GM19438 (cell line): ENCODE results near the gene RNF167.

Experiments
- ATAC-seq: cut with Tn5 transposase; IDR thresholded peaks from one replicate; pipeline ENCODE4 v1.9.1; 2021; ENCODE audit warnings: low read depth; ENCODE audit not compliant: unreplicated experiment

RNF167 gene

GRCh38 chr17:4972752-4973151 is 32.7 kb downstream of the RNF167 start:
- no peak for ATAC-seq

- ATAC-seq = no peak
Measured at GRCh38 chr17:4973256-4974114, 33.4 kb downstream of the RNF167 start.

DNA sequence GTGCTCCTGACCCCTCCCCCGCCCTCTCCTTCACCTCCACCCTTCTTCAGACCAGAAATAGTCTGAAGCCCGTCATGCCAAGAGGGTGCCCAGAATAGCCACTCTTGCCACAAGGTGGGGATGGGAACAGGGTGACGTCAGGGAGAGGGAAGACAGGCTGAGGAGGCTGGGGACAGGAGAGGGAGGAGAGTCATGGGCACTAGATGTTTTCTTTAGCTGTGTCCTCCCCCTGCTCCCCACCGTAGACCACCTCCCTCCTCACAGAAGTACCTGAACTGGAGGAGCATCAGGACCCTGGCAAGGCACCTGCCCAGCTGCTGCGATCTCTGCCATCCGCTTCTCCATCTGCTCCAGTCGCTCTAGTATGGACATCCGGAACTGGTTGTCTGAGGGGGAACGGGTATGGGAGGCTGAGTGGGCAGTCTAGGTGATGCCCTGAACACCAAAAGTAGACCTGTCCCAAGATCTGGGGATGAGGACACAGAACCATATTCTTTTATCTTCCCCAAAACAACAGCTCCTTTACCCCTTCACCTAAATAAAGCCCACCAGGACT is 34.1 kb downstream of the RNF167 start:
- ATAC-seq = no peak

GRCh38 chr17:4978726-4979125 is 38.7 kb downstream of the RNF167 start:
- no peak for ATAC-seq

- ATAC-seq = no peak
Measured at GRCh38 chr17:4980644-4981216, 40.7 kb downstream of the RNF167 start.

- no peak for ATAC-seq
Measured at GRCh38 chr17:4982305-4982704, 42.2 kb downstream of the RNF167 start.

DNA sequence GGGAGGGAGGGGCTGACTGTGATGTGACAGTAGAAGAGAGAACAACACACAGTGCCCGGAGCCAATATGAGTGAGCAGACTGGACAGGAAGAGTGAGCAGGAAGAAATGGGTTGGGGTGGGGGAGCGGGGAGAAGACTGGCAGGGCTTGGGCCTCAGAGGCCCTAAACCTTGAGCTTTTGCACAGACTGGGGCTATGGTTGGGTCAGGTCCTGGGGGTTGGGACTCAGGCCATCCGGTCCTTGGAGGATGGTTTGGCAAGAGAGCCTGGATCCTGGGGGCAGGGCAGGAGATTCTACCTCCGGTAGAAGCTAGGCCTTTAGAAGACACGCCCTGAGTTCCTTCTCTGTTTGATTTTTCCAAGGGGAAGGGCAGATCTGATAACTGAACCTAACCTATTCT is 46.3 kb downstream of the RNF167 start:
- ATAC-seq = no peak

DNA sequence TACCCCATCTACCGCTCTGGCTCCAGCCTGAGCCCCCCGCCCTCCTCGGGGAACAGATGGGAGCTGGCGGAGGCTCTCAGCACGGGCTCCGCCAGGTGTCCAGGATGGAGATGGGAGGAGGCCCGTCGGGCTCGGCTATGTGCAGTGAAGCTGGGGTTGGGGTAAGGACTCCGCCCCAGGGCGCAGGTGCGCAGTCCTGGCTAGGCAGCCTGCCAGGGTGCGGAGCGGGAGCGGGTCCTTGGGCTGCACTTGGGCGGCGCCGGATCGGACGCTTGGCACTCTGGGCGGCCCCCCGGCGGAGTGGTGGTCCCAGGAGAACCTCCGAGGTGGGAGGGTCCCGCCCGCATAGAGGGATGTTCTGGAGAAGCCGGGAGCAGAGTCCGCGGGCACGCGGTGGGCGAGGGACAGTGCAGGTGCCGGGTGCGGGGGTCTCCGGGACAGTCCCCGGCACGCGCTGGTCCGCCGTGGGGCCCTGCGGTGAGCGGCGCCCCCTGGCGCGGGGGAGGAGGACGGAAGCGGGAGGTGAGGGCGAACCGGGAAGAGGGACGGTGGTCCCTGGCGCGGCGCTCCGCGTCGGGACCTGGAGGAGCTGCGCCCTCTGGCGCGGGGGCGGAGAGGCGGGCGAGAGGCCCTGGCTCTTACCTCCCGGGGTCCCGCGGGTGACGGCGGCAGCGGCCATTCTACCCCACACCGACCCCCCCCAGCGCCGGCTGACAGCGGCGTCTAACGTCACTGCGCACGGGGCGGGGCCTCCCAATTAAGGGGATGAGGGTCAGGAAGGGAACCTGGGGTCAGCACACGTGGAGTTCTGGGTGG is 47.1 kb downstream of the RNF167 start, which contains the start of gene CAMTA2:
Gene CAMTA2 (minus strand): TSS at position 725 of the 816 bp plus-strand sequence. CDS start 1,453 bp downstream, outside the sequence.
- ATAC-seq = peak; percentile 64

GRCh38 chr17:4987767-4988567 is 47.9 kb downstream of the RNF167 start:
- no peak for ATAC-seq

GRCh38 chr17:4994081-4994595 is 54.1 kb downstream of the RNF167 start:
- ATAC-seq = no peak
